Cardiac muscle cell (in vitro differentiated cells and primary cell): Measurements from ENCODE around the gene ENTPD5. TPM values are rescaled to one million over a fixed set of nuclear protein-coding genes. Genes with fewer than 3 reads are reported as not detected.
"Not testable (repeated sequence)": the region's sequence is repeated elsewhere in the genome, so short reads cannot be mapped to it uniquely, and the experiment has no call there.

Experiments
- DNase-seq, 2 donors: peaks; one replicate each; pipeline versions ENCODE4 v3.0.0 to v3.0.0-alpha.2; 2010 to 2017; ENCODE audit warnings: low read depth in 1 of 2, low spot score in 1 of 2
- H3K27ac ChIP-seq: fragments of 200-600 bp; sonication (generic); 2 replicates; pipeline ENCODE4 v1.5.1; 2016
- H3K27me3 ChIP-seq: fragments of 200-600 bp; sonication (generic); 2 replicates; pipeline ENCODE4 v1.6.0; 2016; ENCODE audit warnings: control low read depth
- H3K36me3 ChIP-seq: fragments of 200-600 bp; sonication (generic); 2 replicates; pipeline ENCODE4 v1.5.1; 2016; ENCODE audit warnings: control low read depth
- H3K4me1 ChIP-seq: fragments of 200-600 bp; sonication (generic); 2 replicates; pipeline ENCODE4 v1.8.1; 2017; ENCODE audit warnings: low read depth, mild to moderate bottlenecking, mixed run types
- H3K4me3 ChIP-seq: fragments of 200-600 bp; sonication (generic); 2 replicates; pipeline ENCODE4 v1.5.1; 2016; ENCODE audit warnings: mild to moderate bottlenecking
- H3K9me3 ChIP-seq: fragments of 200-600 bp; sonication (generic); 2 replicates; pipeline ENCODE4 v1.5.1; 2017; ENCODE audit warnings: low read depth, mild to moderate bottlenecking, control low read depth
- polyA plus RNA-seq: library from polyadenylated mRNA; unstranded; fragments of >200 nt; fragmentation: Nextera tagmentation; extraction: Ambion mirVana; gene quantifications from 2 replicates; pipeline ENCODE4 v1.2.1, GENCODE V29; 2016
- total RNA-seq: library from RNA; depleted of rRNA; stranded (reverse); fragments of >200 nt; gene quantifications from 2 replicates; pipeline ENCODE4 v1.2.3, GENCODE V29; 2016
- TF ChIP-seq, protein P1 (sequence below): IDR thresholded peaks from 2 replicates; pipeline ENCODE4 v1.5.1; 2012; ENCODE audit warnings: low read depth, mild to moderate bottlenecking, low read length

ENTPD5 gene
- total and polyA plus RNA-seq, 2 experiments from 2014 or later: 6.2 to 8.6 TPM

DNA sequence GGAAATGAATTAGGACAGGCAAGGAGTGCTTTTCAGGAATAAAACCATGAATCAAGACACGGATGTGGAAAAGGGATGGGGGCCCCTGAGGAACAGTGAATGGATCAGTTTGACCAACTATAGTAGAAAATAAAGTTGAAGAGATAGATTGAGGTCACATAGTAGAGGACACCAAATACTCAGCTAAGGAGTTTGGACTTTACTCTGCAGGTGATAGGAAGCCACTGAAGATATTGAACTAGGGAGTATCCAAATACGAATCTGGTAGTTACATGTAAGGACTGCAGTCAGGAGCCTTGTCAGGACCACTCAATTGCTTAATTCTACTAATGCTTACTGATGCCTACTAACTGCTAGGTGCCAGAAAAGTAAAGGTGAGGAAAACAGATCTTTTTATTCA is 20.4 kb downstream of the ENTPD5 start:
- TF ChIP-seq, protein P1, sequence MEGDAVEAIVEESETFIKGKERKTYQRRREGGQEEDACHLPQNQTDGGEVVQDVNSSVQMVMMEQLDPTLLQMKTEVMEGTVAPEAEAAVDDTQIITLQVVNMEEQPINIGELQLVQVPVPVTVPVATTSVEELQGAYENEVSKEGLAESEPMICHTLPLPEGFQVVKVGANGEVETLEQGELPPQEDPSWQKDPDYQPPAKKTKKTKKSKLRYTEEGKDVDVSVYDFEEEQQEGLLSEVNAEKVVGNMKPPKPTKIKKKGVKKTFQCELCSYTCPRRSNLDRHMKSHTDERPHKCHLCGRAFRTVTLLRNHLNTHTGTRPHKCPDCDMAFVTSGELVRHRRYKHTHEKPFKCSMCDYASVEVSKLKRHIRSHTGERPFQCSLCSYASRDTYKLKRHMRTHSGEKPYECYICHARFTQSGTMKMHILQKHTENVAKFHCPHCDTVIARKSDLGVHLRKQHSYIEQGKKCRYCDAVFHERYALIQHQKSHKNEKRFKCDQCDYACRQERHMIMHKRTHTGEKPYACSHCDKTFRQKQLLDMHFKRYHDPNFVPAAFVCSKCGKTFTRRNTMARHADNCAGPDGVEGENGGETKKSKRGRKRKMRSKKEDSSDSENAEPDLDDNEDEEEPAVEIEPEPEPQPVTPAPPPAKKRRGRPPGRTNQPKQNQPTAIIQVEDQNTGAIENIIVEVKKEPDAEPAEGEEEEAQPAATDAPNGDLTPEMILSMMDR: no peak
- Histone ChIP-seq H3K36me3 (no peaks in the 10 kb centered on the region), H3K4me3 (no peak overlapping the region), H3K4me1 (no peaks in the 10 kb centered on the region), H3K27me3 (no peaks in the 10 kb centered on the region), H3K9me3 (no peaks in the 10 kb centered on the region), H3K27ac (no peak overlapping the region)
- no peak for DNase-seq

DNA sequence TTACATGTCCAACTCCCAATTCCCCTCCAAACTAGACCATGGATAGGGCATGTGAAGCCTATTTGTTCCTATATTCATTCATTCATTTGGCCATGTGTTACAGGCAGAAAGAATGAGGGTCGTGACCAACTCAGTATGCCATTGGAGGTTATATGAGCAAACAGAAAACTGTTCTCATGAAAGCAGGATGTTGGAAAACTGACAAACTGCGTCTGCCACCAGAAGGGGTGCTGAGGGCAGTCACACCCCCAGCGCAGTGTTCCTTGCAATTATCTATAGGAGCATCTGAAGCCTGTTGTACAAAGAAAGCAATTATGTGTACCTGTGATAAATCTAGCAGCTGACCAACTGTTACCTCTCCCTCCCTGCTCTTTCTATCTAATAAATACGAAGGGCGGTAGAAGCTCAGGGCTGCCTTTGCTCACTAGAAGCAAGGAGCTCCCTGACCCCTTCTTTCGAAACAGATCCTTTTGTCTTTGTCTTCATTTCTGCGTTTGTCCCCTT is 21.1 kb downstream of the ENTPD5 start:
- no peak for DNase-seq
- H3K4me3 ChIP-seq: no peak overlapping the region
- no peaks in the 10 kb centered on the region for H3K4me1 ChIP-seq
- TF ChIP-seq, protein P1: no peak
- H3K27ac ChIP-seq: no peak overlapping the region
- no peaks in the 10 kb centered on the region for H3K27me3 ChIP-seq
- H3K9me3 ChIP-seq: no peaks in the 10 kb centered on the region
- H3K36me3 ChIP-seq: no peaks in the 10 kb centered on the region

GRCh38 chr14:73997108-73997943 is 21.8 kb downstream of the ENTPD5 start:
- Histone ChIP-seq H3K4me1 (no peaks in the 10 kb centered on the region), H3K9me3 (no peaks in the 10 kb centered on the region), H3K36me3 (no peaks in the 10 kb centered on the region), H3K4me3 (no peak overlapping the region), H3K27ac (no peak overlapping the region), H3K27me3 (no peaks in the 10 kb centered on the region)
- TF ChIP-seq, protein P1: no peak
- no peak for DNase-seq

- no peak overlapping the region for H3K27ac ChIP-seq
- DNase-seq: no peak
- TF ChIP-seq, protein P1: no peak
- H3K27me3 ChIP-seq: no peaks in the 10 kb centered on the region
- no peaks in the 10 kb centered on the region for H3K9me3 ChIP-seq
- H3K4me3 ChIP-seq: no peak overlapping the region
- H3K4me1 ChIP-seq: no peaks in the 10 kb centered on the region
- H3K36me3 ChIP-seq: no peaks in the 10 kb centered on the region
Observed at GRCh38 chr14:73996731-73997107, 22.4 kb downstream of the ENTPD5 start.

DNA sequence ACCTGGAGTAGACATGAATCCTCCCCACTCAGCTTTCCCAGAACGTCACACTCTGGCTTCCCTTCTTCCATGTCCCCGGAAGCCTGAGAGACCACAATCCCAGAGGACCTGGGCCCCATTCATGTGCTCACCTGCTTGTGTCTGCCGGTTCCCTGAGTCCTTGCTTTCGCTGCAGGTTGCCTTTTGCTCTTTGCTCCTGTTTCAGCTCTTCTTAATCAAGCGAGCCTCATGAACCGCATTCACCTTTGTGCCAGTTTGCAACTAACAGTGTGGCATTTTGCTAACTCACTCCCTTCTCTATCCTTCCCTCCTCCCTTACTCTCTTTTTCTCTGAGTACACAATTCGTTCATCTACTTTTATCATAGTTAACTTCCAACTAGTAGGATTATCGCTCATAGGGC is 23.1 kb downstream of the ENTPD5 start:
- TF ChIP-seq, protein P1: no peak
- Histone ChIP-seq H3K36me3 (no peaks in the 10 kb centered on the region), H3K9me3 (no peaks in the 10 kb centered on the region), H3K4me3 (no peak overlapping the region), H3K27ac (no peak overlapping the region), H3K4me1 (no peaks in the 10 kb centered on the region), H3K27me3 (no peaks in the 10 kb centered on the region)
- DNase-seq: no peak

- not testable (repeated sequence) for H3K27me3 ChIP-seq, DNase-seq, H3K9me3 ChIP-seq, H3K36me3 ChIP-seq, H3K4me1 ChIP-seq, H3K27ac ChIP-seq, H3K4me3 ChIP-seq
Observed at GRCh38 chr14:73994926-73995325, 24.2 kb downstream of the ENTPD5 start.
